GM21381 (cell line): ENCODE measurements around the gene ARPC5L.
"Not testable (repeated sequence)": the region's sequence is repeated elsewhere in the genome, so short reads cannot be mapped to it uniquely, and the experiment has no call there.

ENCODE experiments used
- ATAC-seq: cut with Tn5 transposase; IDR thresholded peaks from one replicate; pipeline ENCODE4 v1.9.1; 2021; ENCODE audit warnings: mild to moderate bottlenecking, moderate library complexity; ENCODE audit not compliant: unreplicated experiment

Gene ARPC5L

DNA sequence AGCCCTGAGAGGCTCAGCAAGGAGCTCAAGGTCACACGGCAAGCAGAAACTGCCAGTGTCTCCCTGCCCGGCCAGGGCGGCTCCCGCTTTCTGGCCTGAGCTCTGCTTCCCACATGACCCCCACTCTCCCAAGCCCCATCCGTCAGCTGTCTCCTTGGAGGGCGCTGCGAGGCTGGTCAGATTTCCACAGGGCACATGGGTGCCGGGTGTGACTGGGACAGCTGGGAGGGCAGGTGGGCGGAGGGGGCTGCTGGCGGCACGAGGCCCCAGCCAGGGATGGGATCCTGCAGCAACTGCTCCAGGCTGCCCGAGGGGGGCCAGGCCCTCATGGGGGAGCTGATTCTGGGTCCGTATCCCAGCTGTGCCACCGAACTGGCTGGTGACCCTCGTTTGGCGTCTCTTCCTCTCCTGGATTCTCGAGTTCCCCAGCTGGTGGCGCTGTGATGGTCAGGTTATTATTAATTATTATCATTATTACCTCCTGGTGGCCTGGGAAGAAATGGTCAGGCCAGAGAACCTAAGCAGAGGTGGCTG, 21.6 kb upstream of the ARPC5L start:
- no peak for ATAC-seq

DNA sequence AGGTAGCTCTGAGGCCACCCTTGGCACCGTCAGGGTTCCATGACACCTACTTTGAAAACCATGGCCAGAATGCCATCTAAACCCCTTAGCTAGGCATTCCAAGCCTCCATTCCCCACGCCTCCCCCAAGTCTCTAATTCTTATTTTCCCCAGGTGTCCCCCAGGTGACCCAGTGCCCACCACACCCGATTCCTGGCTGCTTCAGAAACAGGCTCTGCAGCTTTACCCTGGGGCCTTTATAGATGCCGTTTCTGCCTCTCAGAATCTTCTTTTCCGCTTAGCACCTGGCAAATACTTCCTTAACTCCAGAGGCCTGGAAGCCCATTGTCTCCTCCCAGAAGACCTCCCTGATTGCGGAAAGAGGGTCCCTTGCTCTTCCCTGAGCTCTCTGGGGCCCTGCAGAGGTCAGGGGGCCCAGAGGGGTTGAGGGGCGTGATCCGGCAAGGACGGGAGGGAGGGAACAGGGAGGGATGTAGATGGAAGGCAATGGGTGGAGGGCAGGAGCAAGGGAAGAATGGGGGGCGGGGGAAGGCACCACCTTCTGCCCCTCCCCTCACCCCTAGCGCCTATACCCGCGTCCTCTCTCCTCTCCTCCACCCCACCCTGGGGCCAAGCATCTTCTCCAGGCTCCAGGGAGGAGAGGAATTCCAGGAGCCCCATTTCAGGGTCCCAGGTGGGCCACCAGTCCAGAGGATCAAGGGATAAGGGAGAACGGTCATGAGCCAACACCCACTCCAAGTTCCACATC, 20.7 kb upstream of the ARPC5L start:
- ATAC-seq, result no peak

DNA sequence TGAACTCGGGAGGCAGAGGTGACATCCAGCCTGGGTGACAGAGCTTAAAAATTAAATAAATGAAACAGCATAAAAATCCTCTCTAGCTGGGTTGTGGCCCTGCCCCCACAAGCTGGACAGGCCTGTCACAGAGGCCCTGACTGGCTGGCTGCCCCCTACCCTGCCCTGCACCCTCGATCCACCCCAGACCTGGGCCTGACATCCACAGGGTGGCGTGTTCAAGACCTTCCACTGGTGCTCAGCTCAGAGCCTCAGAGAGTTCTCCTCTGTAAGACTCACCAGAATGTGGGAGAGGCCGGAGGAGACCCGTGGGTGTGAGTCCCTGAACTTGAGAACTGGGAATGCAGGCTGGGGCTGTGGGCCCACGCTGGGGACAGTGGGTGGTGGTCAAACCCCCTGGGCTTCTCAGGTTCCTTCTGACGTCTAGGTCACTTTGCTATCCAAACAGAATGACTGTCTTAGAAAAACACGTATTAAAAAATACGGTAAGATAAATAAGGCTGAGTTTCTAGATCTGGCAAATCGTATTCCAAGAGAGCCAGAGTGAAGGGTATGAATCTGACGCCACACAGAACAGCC, 18.4 kb upstream of the ARPC5L start:
- ATAC-seq, result no peak

DNA sequence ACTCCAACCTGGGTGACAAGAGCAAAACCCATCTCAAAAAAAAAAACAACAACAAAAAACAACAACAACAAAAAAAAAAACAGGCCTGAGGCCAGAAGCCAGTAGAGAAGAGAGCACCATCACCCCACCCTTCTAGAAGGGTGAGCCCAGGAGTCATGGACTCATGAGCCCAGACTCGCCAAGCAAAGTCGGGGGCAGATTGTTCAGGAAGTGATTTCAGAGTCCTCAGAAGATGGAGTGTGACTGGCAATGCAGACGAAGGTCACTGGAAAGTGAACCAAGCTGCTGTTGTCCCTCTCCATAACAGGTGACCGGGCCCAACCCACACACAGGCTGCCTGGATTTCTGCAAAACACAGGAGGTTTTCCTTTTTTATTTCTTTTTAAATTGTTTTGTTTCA, 17.6 kb upstream of the ARPC5L start:
- ATAC-seq, result no peak

DNA sequence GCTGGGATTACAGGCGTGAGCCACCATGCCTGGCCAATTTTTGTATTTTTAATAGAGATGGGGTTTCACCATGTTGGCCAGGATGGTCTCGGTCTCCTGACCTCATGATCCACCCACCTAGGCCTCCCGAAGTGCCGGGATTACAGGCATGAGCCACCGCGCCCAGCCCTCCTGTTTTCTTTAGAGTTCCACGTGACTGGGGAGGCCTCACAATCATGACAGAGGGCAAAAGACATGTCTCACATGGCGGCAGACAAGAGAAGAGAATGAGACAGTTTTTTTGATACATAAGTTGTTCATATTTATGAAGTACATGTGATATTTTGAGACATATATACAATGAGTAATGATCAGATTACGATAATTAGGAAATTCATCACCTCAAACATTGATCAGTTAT, 15.5 kb upstream of the ARPC5L start:
- ATAC-seq, result not testable (repeated sequence)

DNA sequence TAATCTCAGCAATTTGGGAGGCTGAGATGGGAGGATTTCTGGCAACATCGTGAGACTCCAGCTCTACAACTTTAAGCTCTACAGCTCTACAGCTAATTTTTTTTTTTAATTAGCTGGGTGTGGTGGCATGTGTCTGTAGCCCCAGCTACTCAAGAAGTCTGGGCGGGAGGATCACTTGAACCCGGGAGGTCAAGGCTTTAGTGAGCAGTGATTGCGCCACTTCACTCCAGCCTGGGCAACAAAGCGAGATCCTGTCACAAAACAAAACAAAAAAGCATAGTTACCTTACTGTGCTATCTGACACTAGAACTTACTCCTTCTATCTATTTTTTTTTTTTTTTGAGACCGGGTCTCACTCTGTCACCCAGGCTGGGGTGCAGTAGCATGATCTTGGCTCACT, 15.0 kb upstream of the ARPC5L start:
- no peak for ATAC-seq

DNA sequence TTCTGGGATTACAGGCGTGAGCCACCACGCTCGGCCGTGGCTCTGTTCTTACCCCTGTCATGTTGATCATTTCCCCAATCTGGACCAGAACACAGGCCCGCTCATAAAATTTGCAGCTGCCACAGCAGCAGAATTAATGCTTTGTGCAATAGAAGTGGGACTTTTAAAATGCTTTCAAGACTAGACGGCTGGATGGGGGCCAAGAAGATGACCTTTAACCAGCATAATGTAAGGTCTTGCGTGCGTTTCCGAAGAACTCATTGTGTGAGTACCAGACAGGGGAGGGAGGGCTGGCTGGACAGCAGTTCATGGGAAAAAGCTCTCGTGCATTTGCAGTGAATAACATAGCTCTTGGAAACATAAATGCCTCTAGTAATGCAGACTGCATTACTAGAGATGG, 12.1 kb upstream of the ARPC5L start:
- ATAC-seq, result no peak

DNA sequence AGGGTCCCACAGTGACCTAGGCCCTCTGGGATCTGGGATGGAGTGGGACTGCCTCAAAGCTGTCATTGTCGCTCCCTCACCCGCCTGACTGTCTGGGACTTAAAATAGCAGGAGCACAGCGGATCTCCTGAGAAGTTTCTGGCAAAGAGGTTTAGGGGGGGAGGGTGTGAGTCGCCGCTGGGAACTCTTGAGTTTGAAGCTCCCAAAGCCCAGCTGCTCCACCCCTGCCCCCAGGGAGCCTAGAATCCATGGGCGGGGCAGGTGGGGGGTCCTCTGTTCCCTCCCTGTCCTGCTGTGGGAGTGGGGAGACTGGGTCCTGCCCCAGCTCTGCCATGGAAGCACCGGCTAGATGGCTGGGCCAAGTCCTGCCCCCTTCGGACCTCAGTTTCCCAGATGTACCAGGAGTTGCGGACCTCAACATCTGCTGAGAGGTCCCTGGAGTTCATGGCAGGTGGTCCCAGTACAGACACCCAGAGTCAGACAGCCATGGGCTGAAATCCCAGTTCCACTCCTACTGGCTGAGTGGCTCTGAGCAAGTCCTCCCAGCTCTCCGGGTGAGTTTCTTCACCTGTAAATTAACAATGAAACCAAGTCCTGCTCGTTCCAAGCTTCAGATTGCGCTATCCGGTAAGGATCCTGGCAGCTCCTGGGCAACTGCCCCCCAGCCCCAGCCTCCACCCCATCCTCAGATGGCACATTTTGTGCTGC, 9.7 kb upstream of the ARPC5L start:
- ATAC-seq, result no peak

DNA sequence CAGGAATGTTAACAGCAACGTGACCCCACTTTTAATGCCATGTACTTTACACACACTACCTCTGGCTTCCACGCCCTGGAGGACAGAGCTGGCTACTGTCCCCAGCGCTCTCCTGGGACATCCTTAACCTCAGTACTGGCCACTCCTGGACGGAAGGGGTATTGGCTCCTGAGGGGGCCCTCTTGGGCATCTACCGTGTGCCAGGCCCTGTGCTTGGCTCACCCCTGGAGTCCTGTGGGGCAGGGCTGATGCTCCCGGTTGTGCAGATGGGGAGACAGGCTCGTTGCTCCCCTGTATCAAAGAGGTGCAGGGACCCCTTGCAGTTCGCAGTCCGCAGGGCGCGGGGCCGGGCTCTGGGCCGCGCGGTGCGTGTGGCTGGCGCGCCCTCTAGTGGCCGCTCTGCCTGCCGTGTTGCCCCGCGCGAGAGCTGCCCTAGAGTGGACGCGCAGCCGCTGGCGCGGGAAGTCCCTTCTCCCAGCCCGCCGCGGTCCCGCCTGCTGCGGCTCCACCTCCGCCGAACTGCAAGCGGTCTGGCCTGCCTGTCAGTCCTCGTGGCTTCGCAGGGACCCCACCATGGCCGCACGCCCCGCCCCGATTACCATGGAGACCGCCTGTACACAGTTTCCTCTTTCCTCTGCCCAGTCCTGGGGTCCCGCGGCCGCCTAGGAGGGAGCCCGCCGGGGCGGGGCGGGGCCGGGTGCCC, 8.9 kb upstream of the ARPC5L start, which contains the start of gene WDR38:
TSS of gene WDR38 (plus strand) at position 632 of the 703 bp plus-strand sequence. CDS start 72 bp downstream, outside the sequence.
- peak; percentile 81 for ATAC-seq

DNA sequence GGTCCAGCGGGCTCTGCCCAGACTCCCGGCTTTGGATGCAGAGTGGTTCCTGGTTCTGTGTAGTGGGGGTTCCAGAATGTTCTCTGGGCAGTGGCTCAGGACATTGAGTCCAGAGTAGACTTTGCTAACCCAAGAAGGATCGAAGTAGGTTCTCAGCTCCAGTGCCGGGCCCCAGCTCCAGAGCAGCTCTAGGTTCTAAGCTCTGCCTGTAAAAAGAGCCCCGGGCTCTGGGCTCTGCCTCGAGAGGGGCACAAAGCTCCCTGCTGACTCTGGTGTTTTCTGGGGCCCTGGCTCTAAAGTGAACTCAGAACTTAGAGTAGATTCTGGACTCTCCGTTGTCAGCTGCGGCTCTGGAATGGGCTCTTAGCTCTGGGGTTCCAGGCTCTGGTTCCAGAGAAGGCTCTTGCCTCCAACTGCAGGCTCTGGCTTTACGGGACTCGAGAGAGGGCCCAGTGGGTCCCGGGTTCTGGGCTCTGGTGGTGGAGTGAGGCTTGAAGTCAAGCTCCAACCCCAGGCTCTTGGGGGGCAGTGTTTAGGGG, 8.3 kb upstream of the ARPC5L start:
- ATAC-seq, result no peak

DNA sequence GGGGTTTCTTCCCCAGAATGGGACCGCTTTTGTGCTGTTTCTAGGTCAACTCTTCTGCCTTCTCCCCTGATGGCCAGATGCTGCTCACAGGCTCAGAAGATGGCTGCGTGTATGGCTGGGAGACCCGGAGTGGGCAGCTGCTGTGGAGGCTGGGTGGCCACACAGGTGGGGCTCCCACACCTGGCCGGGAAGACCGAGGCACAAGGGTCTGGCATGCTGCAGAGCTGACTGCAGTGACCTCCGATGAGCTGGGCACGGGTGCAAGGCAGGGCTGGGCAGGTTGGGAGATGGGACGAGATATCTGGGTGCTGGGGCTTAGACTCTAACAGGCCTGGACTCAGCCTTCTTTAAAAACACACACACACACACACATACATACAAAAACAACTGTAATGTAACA, 7.8 kb upstream of the ARPC5L start:
- ATAC-seq, result no peak

DNA sequence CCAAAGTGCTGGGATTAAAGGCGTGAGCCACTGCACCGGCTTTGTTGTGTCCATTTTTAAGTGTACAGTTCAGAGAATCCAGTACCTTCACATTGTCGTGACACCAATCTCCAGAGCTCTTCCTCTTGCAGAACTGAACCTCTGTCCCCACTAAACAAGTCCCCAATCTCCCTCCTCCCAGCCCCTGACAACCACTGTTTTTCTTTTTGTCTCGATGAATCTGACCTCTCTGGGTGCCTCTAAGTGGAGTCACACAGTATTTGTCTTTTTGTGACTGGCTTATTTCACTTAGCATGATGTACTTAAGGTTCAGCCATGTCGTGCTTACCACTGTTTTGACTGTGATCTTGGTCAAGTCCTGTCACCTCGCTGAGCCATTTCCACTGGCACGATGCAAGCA, 7.1 kb upstream of the ARPC5L start:
- no peak for ATAC-seq

DNA sequence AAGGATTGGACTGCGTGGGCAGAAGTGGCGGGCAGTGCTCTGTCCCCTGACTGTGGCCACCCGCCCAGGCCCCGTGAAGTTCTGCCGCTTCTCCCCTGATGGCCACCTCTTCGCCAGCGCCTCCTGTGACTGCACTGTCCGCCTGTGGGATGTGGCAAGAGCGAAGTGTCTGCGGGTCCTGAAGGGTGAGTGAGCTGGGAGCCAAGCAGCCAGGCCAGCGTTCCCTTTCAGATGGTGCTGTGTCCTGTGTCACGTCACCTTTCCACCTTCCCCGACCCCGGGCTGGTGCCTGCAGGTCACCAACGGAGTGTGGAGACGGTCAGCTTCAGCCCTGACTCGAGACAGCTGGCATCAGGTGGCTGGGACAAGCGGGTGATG, 6.4 kb upstream of the ARPC5L start:
- no peak for ATAC-seq

DNA sequence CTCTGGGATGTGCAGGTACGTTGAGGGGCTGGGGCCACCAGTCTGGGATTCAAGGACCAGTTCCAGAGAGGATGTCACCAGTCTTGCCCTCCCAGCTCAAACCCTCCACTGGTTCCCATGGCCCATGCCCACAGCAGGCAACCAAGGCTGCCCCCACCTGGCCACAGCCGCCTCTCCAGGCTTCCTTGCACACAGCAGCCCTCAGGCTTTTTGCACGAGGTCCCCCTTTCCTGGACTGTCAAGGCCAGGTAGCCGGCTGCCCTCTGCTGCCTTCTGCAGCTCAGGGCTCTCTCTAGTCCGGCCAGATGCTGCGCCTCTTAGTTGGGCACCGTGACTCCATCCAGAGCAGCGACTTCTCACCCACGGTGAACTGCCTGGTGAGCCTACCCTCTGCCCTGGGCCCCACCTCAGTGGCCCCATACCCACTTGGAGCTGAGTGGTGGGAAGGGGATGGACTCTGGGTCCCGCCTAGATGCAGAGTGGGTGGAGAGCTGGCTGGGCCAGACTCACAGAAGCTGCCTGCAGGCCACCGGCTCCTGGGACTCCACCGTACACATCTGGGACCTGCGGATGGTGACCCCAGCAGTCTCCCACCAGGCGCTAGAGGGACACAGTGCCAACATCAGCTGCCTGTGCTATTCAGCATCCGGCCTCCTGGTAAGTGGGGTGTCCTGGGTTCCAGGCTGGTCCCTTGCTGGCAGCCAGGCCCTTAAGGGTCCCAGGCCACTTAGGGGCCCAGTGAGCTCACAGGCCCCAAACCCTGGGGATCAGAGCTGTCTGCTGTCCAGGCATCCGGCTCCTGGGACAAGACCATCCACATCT, 5.8 kb upstream of the ARPC5L start:
- no peak for ATAC-seq

DNA sequence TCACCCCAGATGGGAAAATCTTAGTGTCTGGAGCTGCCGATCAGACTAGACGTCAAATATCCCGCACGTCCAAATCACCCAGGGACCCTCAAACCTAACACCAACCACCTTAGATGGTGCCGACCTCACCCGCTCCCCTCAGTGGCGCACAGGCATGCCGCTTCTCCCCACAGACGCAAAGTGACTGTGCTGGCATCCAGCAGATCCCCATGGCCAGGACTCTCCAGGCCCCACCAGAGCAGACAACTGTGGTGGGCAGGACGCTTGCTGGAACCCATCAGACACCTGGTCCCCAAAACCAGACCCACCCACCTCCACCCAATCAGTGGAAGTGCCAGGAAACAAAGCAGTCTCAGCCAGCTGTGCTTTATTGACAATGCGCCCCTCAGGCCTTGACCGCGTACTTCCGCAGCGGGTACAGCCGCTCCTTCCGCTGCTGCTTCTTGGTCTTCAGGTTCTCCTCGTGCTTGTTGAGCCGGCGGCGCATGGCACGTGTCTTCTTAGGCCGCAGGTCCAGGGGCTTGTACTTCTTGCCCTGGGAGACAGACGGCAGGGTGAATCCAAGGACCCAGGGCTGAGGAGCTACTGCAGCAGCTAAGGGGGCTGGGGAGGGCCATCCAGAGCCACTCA, 4.3 kb upstream of the ARPC5L start:
- ATAC-seq, result no peak

DNA sequence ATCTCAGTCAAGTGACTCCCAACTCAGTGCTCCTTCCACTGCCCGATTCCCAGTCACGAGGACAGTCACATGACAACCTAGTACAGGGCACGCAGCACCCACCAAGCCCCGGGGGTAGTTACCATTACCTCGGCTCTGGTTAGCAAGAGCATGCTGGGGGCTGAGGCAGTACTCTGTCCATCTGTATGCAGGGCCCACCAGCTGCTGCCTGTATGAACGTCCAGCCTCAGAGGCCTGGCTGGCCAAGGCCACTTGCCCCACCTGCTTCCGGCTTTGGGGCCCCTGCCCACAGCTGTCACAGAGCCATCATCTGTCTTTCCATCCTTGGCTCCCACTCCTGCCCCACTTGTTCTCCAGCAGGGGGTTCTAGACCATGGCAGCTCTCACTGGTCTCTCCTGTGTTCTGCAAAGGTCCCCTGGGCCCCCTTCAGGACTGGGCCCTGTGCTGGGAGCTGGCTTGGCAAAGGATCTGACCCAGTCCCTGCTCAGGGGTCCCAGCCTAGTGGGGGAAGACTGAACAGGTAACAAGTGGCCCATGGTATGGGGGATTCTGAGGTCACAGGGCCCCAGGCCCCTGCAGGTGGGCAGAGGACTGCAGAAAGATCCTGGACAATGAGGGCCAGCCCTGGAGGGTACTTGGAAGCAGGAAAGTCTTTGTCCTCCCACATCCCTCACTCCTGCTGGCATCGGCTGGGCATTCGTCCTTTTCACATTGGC, 3.4 kb upstream of the ARPC5L start:
- no peak for ATAC-seq

DNA sequence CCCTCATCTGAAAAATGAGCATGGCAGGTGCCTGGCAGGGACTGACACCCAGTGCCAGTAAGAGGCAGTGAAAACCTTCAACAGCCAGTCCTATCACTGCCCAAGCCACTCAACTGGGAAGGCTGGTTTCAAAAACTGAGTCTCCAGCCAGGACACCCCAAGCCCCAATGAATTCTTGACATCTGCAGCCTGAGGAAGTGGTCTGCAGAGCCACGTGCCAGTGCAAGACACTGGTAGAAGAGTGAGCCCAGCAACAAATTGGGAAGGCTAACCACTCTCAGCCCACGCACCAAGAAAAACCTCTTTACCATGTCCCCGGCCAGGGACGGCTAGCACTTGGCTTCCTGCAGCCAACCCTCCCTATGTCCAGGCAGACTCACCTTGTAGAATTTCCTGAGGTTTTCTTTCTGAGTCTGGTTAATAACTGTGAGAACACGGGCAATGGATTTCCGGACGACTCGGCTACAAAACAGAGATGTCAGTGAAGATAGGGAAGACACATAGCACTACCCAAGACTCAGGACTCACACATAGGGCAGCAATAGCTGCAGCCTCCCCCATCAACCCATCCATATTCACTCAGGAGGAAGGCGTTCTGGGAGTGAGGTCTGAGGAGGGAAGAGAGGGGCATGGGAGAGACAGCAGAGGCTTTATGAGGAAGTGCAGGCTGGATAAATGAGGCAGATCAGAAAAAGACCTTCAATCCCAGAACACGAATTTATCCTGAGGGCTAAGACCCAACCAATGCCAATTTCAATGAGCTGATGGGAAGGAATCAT, 1.9 kb upstream of the ARPC5L start:
- no peak for ATAC-seq

DNA sequence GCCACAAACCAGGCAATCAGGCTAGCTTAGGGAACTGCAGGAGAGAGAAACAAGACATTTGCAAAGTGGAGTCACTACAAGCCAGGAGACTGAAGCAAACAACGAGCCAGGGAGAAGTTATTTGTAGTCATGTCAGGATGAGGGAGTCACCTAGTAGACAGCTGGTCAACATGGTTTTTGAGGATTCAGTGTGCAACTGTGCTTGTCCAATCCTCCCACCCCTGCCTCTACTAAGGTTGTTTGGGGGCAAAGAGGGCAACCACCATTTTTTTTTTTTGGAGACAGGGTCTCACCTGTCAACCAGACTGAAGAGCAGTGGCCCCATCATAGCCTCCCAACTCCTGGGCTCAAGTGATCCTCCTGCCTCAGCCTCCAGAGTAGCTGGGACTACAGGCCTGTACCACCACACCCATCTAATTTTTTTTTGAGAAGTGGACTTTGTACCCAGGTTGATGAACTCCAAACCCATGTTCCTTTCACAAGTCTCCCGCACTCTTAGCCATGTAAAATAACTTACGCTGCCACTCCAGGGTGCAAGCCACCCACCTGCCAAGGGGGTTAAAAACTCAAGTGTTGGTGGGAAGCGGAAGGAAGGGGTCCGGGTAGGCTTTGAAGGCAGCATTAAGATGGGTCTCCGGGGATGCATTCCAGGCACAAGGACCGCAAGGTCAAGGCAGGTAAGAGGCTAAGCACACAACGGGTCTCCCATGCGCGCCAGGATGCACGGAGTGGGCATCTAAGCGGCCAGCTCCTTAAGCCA, 1.2 kb upstream of the ARPC5L start:
- no peak for ATAC-seq
